22Rv1 (cell line): ENCODE measurements around the gene GPC5.

Experiments
- ZFX ChIP-seq: fragments of 450-650 bp; IDR thresholded peaks from 2 replicates; pipeline ENCODE4 v1.6.1; 2017; ENCODE audit warnings: antibody characterized with exemption, borderline replicate concordance
- TF ChIP-seq, protein P1 (sequence below): fragments of 450-650 bp; IDR thresholded peaks from 2 replicates; pipeline ENCODE4 v1.5.1; 2017; ENCODE audit warnings: mild to moderate bottlenecking

DNA sequence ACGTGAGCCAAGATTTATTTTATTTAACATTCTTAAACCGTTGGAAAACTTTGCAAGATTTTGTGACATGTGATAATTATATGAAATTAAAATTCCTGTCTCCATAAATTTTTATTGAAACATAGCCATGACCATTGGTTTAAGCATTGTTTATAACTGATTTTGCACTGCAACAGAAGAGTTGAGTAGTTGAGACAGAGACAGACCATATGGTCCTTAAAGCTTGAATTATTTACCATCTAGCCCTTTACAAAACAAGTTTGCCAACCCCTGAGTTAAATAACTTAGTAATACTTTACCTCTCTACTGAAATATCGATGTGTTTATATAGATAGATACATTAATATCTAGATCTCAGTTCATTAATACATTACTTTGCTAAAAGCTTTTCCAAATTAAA lies 1014.1 kb downstream of the GPC5 start:
- TF ChIP-seq, protein P1, sequence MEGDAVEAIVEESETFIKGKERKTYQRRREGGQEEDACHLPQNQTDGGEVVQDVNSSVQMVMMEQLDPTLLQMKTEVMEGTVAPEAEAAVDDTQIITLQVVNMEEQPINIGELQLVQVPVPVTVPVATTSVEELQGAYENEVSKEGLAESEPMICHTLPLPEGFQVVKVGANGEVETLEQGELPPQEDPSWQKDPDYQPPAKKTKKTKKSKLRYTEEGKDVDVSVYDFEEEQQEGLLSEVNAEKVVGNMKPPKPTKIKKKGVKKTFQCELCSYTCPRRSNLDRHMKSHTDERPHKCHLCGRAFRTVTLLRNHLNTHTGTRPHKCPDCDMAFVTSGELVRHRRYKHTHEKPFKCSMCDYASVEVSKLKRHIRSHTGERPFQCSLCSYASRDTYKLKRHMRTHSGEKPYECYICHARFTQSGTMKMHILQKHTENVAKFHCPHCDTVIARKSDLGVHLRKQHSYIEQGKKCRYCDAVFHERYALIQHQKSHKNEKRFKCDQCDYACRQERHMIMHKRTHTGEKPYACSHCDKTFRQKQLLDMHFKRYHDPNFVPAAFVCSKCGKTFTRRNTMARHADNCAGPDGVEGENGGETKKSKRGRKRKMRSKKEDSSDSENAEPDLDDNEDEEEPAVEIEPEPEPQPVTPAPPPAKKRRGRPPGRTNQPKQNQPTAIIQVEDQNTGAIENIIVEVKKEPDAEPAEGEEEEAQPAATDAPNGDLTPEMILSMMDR, result no peak
- no peak for TF ChIP-seq ZFX
